ENCODE measurements around the gene MTPN.

The MTPN gene

GRCh38 chr7:135938563-135938962, 38.6 kb downstream of the MTPN start:
- Histone ChIP-seq H3K27me3 (ENCODE audit: control insufficient read depth, insufficient read depth, low read length) (no peaks in the 10 kb centered on the region), H3K36me3 (ENCODE audit: control insufficient read depth, insufficient read depth, low read length) (no peaks in the 10 kb centered on the region), H3K4me3 (ENCODE audit: low read length) (no peak overlapping the region), H3K4me1 (ENCODE audit: control insufficient read depth, insufficient read depth, low read length) (no peaks in the 10 kb centered on the region), H3K27ac (ENCODE audit: low read length) (no peak overlapping the region), H3K9me3 (ENCODE audit: control insufficient read depth, insufficient read depth, low read length) (no peaks in the 10 kb centered on the region)
- no CpG with 5 or more reads among the region's 3 CpGs for WGBS (ENCODE audit: insufficient coverage, insufficient read length)
- DNase-seq (ENCODE audit: low read depth, low spot score) = no peak

GRCh38 chr7:135938086-135938485, 39.1 kb downstream of the MTPN start:
- Histone ChIP-seq H3K36me3 (ENCODE audit: control insufficient read depth, insufficient read depth, low read length) (no peaks in the 10 kb centered on the region), H3K4me3 (ENCODE audit: low read length) (no peak overlapping the region), H3K27ac (ENCODE audit: low read length) (no peak overlapping the region), H3K4me1 (ENCODE audit: control insufficient read depth, insufficient read depth, low read length) (no peaks in the 10 kb centered on the region), H3K27me3 (ENCODE audit: control insufficient read depth, insufficient read depth, low read length) (no peaks in the 10 kb centered on the region), H3K9me3 (ENCODE audit: control insufficient read depth, insufficient read depth, low read length) (no peaks in the 10 kb centered on the region)
- DNase-seq (ENCODE audit: low read depth, low spot score) = no peak

DNA sequence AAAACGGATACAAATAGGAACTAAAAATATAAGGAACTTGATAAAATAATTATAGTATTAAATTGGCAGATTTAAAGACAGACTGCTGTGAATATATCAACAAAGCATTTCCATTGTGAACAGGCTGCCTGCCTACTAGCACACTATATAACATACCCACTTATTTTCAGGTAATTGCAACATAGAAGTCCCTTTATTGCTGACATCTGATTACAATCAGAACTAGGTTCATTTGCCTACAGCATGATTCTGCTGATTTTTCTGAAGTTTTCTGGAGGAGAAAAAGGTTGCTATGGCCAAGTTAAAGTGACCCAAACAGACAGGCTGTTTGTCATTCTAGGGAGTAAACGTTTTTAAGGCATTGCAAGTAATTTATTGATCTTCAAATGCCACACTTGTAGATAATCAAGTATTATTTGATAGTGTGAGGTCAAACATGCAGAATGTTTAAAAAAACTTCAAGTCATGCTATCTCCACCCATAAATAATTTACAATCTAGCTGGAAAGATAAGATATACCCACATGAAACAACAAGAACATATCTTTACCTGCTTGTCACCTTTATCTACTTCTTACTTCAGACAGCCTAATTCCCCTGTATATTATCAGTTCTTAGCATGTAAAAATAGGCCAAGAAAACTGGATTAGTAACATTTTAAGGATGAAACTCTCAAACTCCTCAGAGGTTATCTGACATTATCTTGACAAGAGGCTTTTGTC, 40.5 kb downstream of the MTPN start:
- Histone ChIP-seq H3K36me3 (ENCODE audit: control insufficient read depth, insufficient read depth, low read length) (no peaks in the 10 kb centered on the region), H3K27me3 (ENCODE audit: control insufficient read depth, insufficient read depth, low read length) (no peaks in the 10 kb centered on the region), H3K27ac (ENCODE audit: low read length) (no peak overlapping the region), H3K4me3 (ENCODE audit: low read length) (no peak overlapping the region), H3K4me1 (ENCODE audit: control insufficient read depth, insufficient read depth, low read length) (no peaks in the 10 kb centered on the region), H3K9me3 (ENCODE audit: control insufficient read depth, insufficient read depth, low read length) (no peaks in the 10 kb centered on the region)
- DNase-seq (ENCODE audit: low read depth, low spot score) = no peak
- no CpG with 5 or more reads among the region's 2 CpGs for WGBS (ENCODE audit: insufficient coverage, insufficient read length)

DNA sequence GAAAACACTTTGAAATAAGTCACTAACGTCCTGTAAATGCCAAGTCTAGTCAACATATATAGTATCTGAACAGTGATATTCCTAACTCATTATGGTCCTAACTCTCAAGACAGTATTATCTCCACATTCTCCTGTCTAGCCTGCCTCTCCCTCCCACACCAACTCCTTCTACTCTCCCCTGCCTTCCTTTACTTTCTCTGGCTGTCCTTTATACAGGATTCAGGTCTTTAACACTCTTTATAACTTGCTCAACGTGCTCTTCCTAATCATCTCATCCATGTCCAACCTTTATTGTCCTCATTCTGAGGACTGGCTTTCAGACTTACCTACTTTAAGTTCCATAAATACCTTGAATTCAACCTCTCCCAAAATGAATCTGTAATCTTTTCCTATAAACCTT, 42.5 kb downstream of the MTPN start:
- no peaks in the 10 kb centered on the region for H3K36me3 ChIP-seq (ENCODE audit: control insufficient read depth, insufficient read depth, low read length)
- DNase-seq (ENCODE audit: low read depth, low spot score) = no peak
- H3K4me3 ChIP-seq (ENCODE audit: low read length) = no peak overlapping the region
- no peaks in the 10 kb centered on the region for H3K27me3 ChIP-seq (ENCODE audit: control insufficient read depth, insufficient read depth, low read length)
- no peaks in the 10 kb centered on the region for H3K9me3 ChIP-seq (ENCODE audit: control insufficient read depth, insufficient read depth, low read length)
- no peaks in the 10 kb centered on the region for H3K4me1 ChIP-seq (ENCODE audit: control insufficient read depth, insufficient read depth, low read length)
- WGBS (ENCODE audit: insufficient coverage, insufficient read length) = no CpG with 5 or more reads among the region's 2 CpGs
- no peak overlapping the region for H3K27ac ChIP-seq (ENCODE audit: low read length)

GRCh38 chr7:135933509-135934188, 43.5 kb downstream of the MTPN start:
- Histone ChIP-seq H3K4me3 (ENCODE audit: low read length) (no peak overlapping the region), H3K4me1 (ENCODE audit: control insufficient read depth, insufficient read depth, low read length) (no peaks in the 10 kb centered on the region), H3K27me3 (ENCODE audit: control insufficient read depth, insufficient read depth, low read length) (no peaks in the 10 kb centered on the region), H3K36me3 (ENCODE audit: control insufficient read depth, insufficient read depth, low read length) (no peaks in the 10 kb centered on the region), H3K27ac (ENCODE audit: low read length) (no peak overlapping the region), H3K9me3 (ENCODE audit: control insufficient read depth, insufficient read depth, low read length) (no peaks in the 10 kb centered on the region)
- no peak for DNase-seq (ENCODE audit: low read depth, low spot score)
- no CpG with 5 or more reads among the region's 2 CpGs for WGBS (ENCODE audit: insufficient coverage, insufficient read length)

- Histone ChIP-seq H3K9me3 (ENCODE audit: control insufficient read depth, insufficient read depth, low read length) (no peaks in the 10 kb centered on the region), H3K4me3 (ENCODE audit: low read length) (no peak overlapping the region), H3K36me3 (ENCODE audit: control insufficient read depth, insufficient read depth, low read length) (no peaks in the 10 kb centered on the region), H3K27ac (ENCODE audit: low read length) (no peak overlapping the region), H3K4me1 (ENCODE audit: control insufficient read depth, insufficient read depth, low read length) (no peaks in the 10 kb centered on the region), H3K27me3 (ENCODE audit: control insufficient read depth, insufficient read depth, low read length) (no peaks in the 10 kb centered on the region)
- no peak for DNase-seq (ENCODE audit: low read depth, low spot score)
- WGBS (ENCODE audit: insufficient coverage, insufficient read length) = no CpG with 5 or more reads among the region's 5 CpGs
Measured at GRCh38 chr7:135932131-135932530, 45.0 kb downstream of the MTPN start.

- Histone ChIP-seq H3K27ac (ENCODE audit: low read length) (no peak overlapping the region), H3K9me3 (ENCODE audit: control insufficient read depth, insufficient read depth, low read length) (no peaks in the 10 kb centered on the region), H3K36me3 (ENCODE audit: control insufficient read depth, insufficient read depth, low read length) (no peaks in the 10 kb centered on the region), H3K27me3 (ENCODE audit: control insufficient read depth, insufficient read depth, low read length) (no peaks in the 10 kb centered on the region), H3K4me1 (ENCODE audit: control insufficient read depth, insufficient read depth, low read length) (no peaks in the 10 kb centered on the region), H3K4me3 (ENCODE audit: low read length) (no peak overlapping the region)
- DNase-seq (ENCODE audit: low read depth, low spot score) = no peak
- WGBS (ENCODE audit: insufficient coverage, insufficient read length) = no CpG with 5 or more reads among the region's 9 CpGs
Measured at GRCh38 chr7:135930565-135931461, 46.3 kb downstream of the MTPN start.

DNA sequence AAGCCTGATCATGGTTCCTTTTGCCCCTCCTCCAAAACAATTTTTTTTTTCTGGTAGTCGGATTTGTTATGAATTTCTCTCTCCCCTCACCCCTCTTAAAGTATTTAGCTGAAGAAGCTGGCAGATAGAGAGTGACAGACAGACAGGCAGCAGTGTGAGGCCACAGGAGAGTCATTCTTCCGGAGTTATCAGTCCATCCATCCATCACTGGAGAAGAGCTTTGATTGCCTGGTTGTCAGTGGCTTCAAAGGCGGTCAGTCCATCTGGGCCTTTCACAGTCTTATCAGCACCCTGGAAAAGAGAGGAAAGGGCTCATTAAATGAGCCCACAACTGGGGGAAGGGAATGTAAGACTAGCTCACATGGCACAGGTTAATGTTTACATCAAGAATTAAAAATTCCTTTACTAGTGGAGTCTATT, 47.4 kb downstream of the MTPN start:
- Histone ChIP-seq H3K36me3 (ENCODE audit: control insufficient read depth, insufficient read depth, low read length) (no peaks in the 10 kb centered on the region), H3K4me3 (ENCODE audit: low read length) (no peak overlapping the region), H3K9me3 (ENCODE audit: control insufficient read depth, insufficient read depth, low read length) (no peaks in the 10 kb centered on the region), H3K27ac (ENCODE audit: low read length) (no peak overlapping the region), H3K27me3 (ENCODE audit: control insufficient read depth, insufficient read depth, low read length) (no peaks in the 10 kb centered on the region), H3K4me1 (ENCODE audit: control insufficient read depth, insufficient read depth, low read length) (no peaks in the 10 kb centered on the region)
- DNase-seq (ENCODE audit: low read depth, low spot score) = no peak
- WGBS (ENCODE audit: insufficient coverage, insufficient read length) = no CpG with 5 or more reads among the region's 3 CpGs

DNA sequence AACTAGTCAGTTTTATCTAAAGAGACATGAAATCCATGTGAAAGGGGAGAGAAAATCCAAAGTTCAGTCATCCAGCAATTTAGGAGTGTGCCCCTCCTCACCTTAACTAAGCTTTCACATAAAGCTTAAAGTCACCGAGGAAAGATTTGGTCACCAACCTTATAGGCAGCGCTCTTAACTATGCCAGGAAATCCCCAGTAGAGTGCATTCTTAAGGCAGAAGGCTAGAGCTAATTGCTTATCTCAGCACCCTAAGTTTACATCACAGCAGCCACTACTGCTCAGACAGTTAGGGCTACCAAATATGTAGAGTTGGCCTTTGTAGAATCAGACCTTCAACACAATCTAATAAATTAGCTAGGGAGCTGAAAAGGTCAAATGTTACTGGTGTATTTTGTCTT, 47.9 kb downstream of the MTPN start:
- no peak for DNase-seq (ENCODE audit: low read depth, low spot score)
- no peaks in the 10 kb centered on the region for H3K9me3 ChIP-seq (ENCODE audit: control insufficient read depth, insufficient read depth, low read length)
- no peaks in the 10 kb centered on the region for H3K36me3 ChIP-seq (ENCODE audit: control insufficient read depth, insufficient read depth, low read length)
- H3K4me3 ChIP-seq (ENCODE audit: low read length) = no peak overlapping the region
- no peaks in the 10 kb centered on the region for H3K27me3 ChIP-seq (ENCODE audit: control insufficient read depth, insufficient read depth, low read length)
- no peak overlapping the region for H3K27ac ChIP-seq (ENCODE audit: low read length)
- no CpG with 5 or more reads among the region's 2 CpGs for WGBS (ENCODE audit: insufficient coverage, insufficient read length)
- H3K4me1 ChIP-seq (ENCODE audit: control insufficient read depth, insufficient read depth, low read length) = no peaks in the 10 kb centered on the region

DNA sequence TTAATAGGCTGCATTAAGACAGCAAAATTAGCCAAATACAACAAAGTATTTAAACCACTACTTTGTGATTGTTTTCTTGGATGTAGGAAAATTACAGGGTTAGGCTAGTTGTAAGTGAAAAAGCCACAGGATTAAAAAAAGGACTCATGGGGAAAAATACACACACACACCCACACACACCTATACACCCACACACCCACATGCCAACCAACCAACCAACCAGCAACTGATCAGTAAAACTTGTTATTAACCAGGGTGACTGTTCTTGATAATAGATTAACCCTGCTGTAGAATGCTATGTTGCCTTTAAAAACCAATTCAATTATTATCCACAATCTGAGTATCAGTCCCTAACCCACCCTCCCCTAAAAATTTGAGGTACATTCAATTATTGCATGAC, 49.0 kb downstream of the MTPN start:
- DNase-seq (ENCODE audit: low read depth, low spot score) = no peak
- no peaks in the 10 kb centered on the region for H3K27me3 ChIP-seq (ENCODE audit: control insufficient read depth, insufficient read depth, low read length)
- H3K27ac ChIP-seq (ENCODE audit: low read length) = no peak overlapping the region
- H3K9me3 ChIP-seq (ENCODE audit: control insufficient read depth, insufficient read depth, low read length) = no peaks in the 10 kb centered on the region
- no peak overlapping the region for H3K4me3 ChIP-seq (ENCODE audit: low read length)
- H3K4me1 ChIP-seq (ENCODE audit: control insufficient read depth, insufficient read depth, low read length) = no peaks in the 10 kb centered on the region
- H3K36me3 ChIP-seq (ENCODE audit: control insufficient read depth, insufficient read depth, low read length) = no peaks in the 10 kb centered on the region
